Fibroblast of lung (primary cell): ENCODE measurements around the gene HHIPL1. TPM values are rescaled to one million over a fixed set of nuclear protein-coding genes. Genes with fewer than 3 reads are reported as not detected.

Experiments
- DNase-seq, 2 donors: peaks; one replicate each; pipeline versions ENCODE4 v3.0.0 to v3.0.0-alpha.2; 2010; ENCODE audit warnings: low read depth in 2 of 2
- H2AFZ ChIP-seq: 2 replicates; pipeline ENCODE4 v1.5.1; 2012; ENCODE audit warnings: low read length, control low read depth, inconsistent platforms
- H3K27ac ChIP-seq: 2 replicates; pipeline ENCODE4 v1.5.1; 2011; ENCODE audit warnings: low read length, control low read depth; ENCODE audit not compliant: insufficient read depth
- H3K27me3 ChIP-seq: 2 replicates; pipeline ENCODE4 v1.5.1; 2011; ENCODE audit warnings: mild to moderate bottlenecking, low read length; ENCODE audit not compliant: control insufficient read depth, insufficient read depth
- H3K36me3 ChIP-seq: 2 replicates; pipeline ENCODE4 v1.5.1; 2011; ENCODE audit warnings: low read length; ENCODE audit not compliant: control insufficient read depth, insufficient read depth
- H3K4me1 ChIP-seq: 2 replicates; pipeline ENCODE4 v1.5.1; 2011; ENCODE audit warnings: low read length; ENCODE audit not compliant: control insufficient read depth, insufficient read depth; ENCODE audit errors: extremely low read depth
- H3K4me2 ChIP-seq: 2 replicates; pipeline ENCODE4 v1.5.1; 2011; ENCODE audit warnings: low read length, control low read depth; ENCODE audit not compliant: insufficient read depth; ENCODE audit errors: extremely low read depth
- H3K4me3 ChIP-seq, 4 experiments: fragments of 200-600 bp in 1 of 4; sonication (generic) in 1 of 4; replicated peaks in 1 of 4; 2 replicates each; pipeline ENCODE4 v1.5.1; 2011 to 2016; ENCODE audit warnings: low read length in 4 of 4, low read depth in 3 of 4, mild to moderate bottlenecking in 3 of 4, control low read depth in 2 of 4, inconsistent platforms in 1 of 4, mixed read lengths in 1 of 4; ENCODE audit not compliant: insufficient read depth in 1 of 4; ENCODE audit errors: control extremely low read depth in 1 of 4
- H3K79me2 ChIP-seq: 2 replicates; pipeline ENCODE4 v1.5.1; 2012; ENCODE audit warnings: mild to moderate bottlenecking, low read length, inconsistent platforms; ENCODE audit not compliant: control insufficient read depth, insufficient read depth
- H3K9ac ChIP-seq: 2 replicates; pipeline ENCODE4 v1.5.1; 2011; ENCODE audit warnings: mild to moderate bottlenecking, low read length, control low read depth; ENCODE audit not compliant: insufficient read depth
- H3K9me3 ChIP-seq: 2 replicates; pipeline ENCODE4 v1.5.1; 2012; ENCODE audit warnings: low read depth, low read length; ENCODE audit not compliant: control insufficient read depth, insufficient read depth
- H4K20me1 ChIP-seq: 2 replicates; pipeline ENCODE4 v1.5.1; 2011; ENCODE audit warnings: low read length; ENCODE audit not compliant: control insufficient read depth, insufficient read depth; ENCODE audit errors: extremely low read depth
- CTCF ChIP-seq, 2 donors: IDR thresholded peaks in 1 of 2; conservative IDR thresholded peaks in 1 of 2; 1 replicate in 1 of 2; 2 replicates in 1 of 2; pipeline ENCODE4 v1.5.1; 2011 to 2012; ENCODE audit warnings: low read length in 2 of 2, control low read depth in 1 of 2, inconsistent platforms in 1 of 2, low read depth in 1 of 2, mild to moderate bottlenecking in 1 of 2
- EZH2 ChIP-seq: IDR thresholded peaks from 2 replicates; pipeline ENCODE4 v1.5.1; 2012; ENCODE audit warnings: low read length, control low read depth, mild to moderate bottlenecking; ENCODE audit errors: missing control alignments
- polyA plus RNA-seq, 2 donors: library from polyadenylated mRNA; depleted of rRNA in 1 of 2; stranded (reverse) in 1 of 2; unstranded in 1 of 2; fragments of >200 nt; gene quantifications; 2 replicates each; pipeline ENCODE4 v1.2.1, GENCODE V29; 2011 to 2012; ENCODE audit warnings: missing spikeins in 1 of 2
- total RNA-seq: library from RNA; depleted of rRNA; stranded (reverse); fragments of >200 nt; gene quantifications from 2 replicates; pipeline ENCODE4 v1.2.1, GENCODE V29; 2014

Gene HHIPL1
- total and polyA plus RNA-seq, 2 donors (not counting 1 experiment from before 2014, with no cell fraction given): 1.5 to 9.9 TPM

- no peak overlapping the region for H2AFZ ChIP-seq
- H3K4me3 ChIP-seq: no peak overlapping the region
- no peak overlapping the region for H3K4me2 ChIP-seq
- no peak overlapping the region for H3K27ac ChIP-seq
- H3K36me3 ChIP-seq: no peaks in the 10 kb centered on the region
- H3K79me2 ChIP-seq: no peaks in the 10 kb centered on the region
- no peak for DNase-seq
- H4K20me1 ChIP-seq: no peaks in the 10 kb centered on the region
- no peaks in the 10 kb centered on the region for H3K4me1 ChIP-seq
- H3K9ac ChIP-seq: no peak overlapping the region
- H3K27me3 ChIP-seq: peaks cover 13% of the 10 kb centered on the region
- no peaks in the 10 kb centered on the region for H3K9me3 ChIP-seq
- no peak for TF ChIP-seq EZH2
- TF ChIP-seq CTCF (conservative IDR thresholded peaks at IDR 0.05 in 1 of 2, IDR thresholded peaks at IDR 0.05 in 1 of 2; ENCODE audit: low read depth in 1 of 2, low read length in 2 of 2): no peak
Observed at GRCh38 chr14:99699861-99700260, 54.9 kb downstream of the HHIPL1 start.

- Histone ChIP-seq H3K4me3 (no peak overlapping the region), H3K9ac (no peak overlapping the region), H3K27me3 (peaks cover 13% of the 10 kb centered on the region), H3K9me3 (no peaks in the 10 kb centered on the region), H3K4me1 (no peaks in the 10 kb centered on the region), H3K79me2 (no peaks in the 10 kb centered on the region), H2AFZ (no peak overlapping the region), H3K36me3 (no peaks in the 10 kb centered on the region), H4K20me1 (no peaks in the 10 kb centered on the region), H3K4me2 (no peak overlapping the region), H3K27ac (no peak overlapping the region)
- TF ChIP-seq CTCF (conservative IDR thresholded peaks at IDR 0.05 in 1 of 2, IDR thresholded peaks at IDR 0.05 in 1 of 2; ENCODE audit: low read depth in 1 of 2, low read length in 2 of 2): no peak
- no peak for TF ChIP-seq EZH2
- no peak for DNase-seq
Observed at GRCh38 chr14:99700379-99700778, 55.5 kb downstream of the HHIPL1 start.

- Histone ChIP-seq H3K9ac (no peak overlapping the region), H3K36me3 (no peaks in the 10 kb centered on the region), H3K27ac (no peak overlapping the region), H4K20me1 (no peaks in the 10 kb centered on the region), H3K4me3 (no peak overlapping the region), H3K4me1 (no peaks in the 10 kb centered on the region), H3K79me2 (no peaks in the 10 kb centered on the region), H3K27me3 (peaks cover 13% of the 10 kb centered on the region), H3K9me3 (no peaks in the 10 kb centered on the region), H2AFZ (no peak overlapping the region), H3K4me2 (no peak overlapping the region)
- DNase-seq: no peak
- no peak for TF ChIP-seq CTCF (conservative IDR thresholded peaks at IDR 0.05 in 1 of 2, IDR thresholded peaks at IDR 0.05 in 1 of 2; ENCODE audit: low read depth in 1 of 2, low read length in 2 of 2)
- no peak for TF ChIP-seq EZH2
Observed at GRCh38 chr14:99701260-99701659, 56.3 kb downstream of the HHIPL1 start.
